H1 (cell line): ENCODE data around the gene TYRO3. TPM values are rescaled to one million over a fixed set of nuclear protein-coding genes. Genes with fewer than 3 reads are reported as not detected.

ENCODE experiments used
- CTCF ChIA-PET: fragments of 300-600 bp; sonication (Branson Sonifier 250); formaldehyde crosslinking; loops from one replicate; lab custom pipeline; 2021; ENCODE audit not compliant: partially characterized antibody; lab: Charles Lee
- POLR2A ChIA-PET: fragments of 300-600 bp; sonication (Branson Sonifier 250); formaldehyde crosslinking; loops from one replicate; lab custom pipeline; 2021; ENCODE audit warnings: inconsistent platforms; ENCODE audit not compliant: partially characterized antibody; lab: Charles Lee
- DNase-seq, 2 experiments: peaks; one replicate each; pipeline versions ENCODE4 v3.0.0 to v3.0.0-alpha.2; 2010 to 2022; ENCODE audit warnings: low spot score in 2 of 2, low read depth in 1 of 2, mixed read lengths in 1 of 2
- FAIRE-seq: peaks from 2 replicates; lab custom pipeline; 2011; peaks lifted over from hg19 to GRCh38; lab: Jason Lieb, UNC
- H2AFZ ChIP-seq: 2 replicates; pipeline ENCODE4 v1.8.1; 2012; ENCODE audit warnings: low read length, inconsistent platforms
- H2AK5ac ChIP-seq: 2 replicates; pipeline ENCODE4 v1.6.1; 2013; ENCODE audit warnings: low read depth, low read length
- H2BK120ac ChIP-seq: replicated peaks from 2 replicates; pipeline ENCODE3; 2013; ENCODE audit warnings: low read depth, low read length, inconsistent platforms
- H2BK12ac ChIP-seq: 2 replicates; pipeline ENCODE4 v1.6.1; 2013; ENCODE audit warnings: low read depth, low read length
- H2BK15ac ChIP-seq: 2 replicates; pipeline ENCODE4 v1.6.1; 2013; ENCODE audit warnings: low read length
- H2BK20ac ChIP-seq: 2 replicates; pipeline ENCODE4 v1.6.1; 2013; ENCODE audit warnings: low read length
- H2BK5ac ChIP-seq: 2 replicates; pipeline ENCODE4 v1.6.1; 2013; ENCODE audit warnings: low read depth, low read length
- H3K14ac ChIP-seq: 2 replicates; pipeline ENCODE4 v1.6.1; 2013; ENCODE audit warnings: inconsistent platforms; ENCODE audit not compliant: insufficient read length
- H3K18ac ChIP-seq: 2 replicates; pipeline ENCODE4 v1.6.1; 2013; ENCODE audit warnings: low read length; ENCODE audit errors: extremely low read depth
- H3K23ac ChIP-seq: 2 replicates; pipeline ENCODE4 v1.6.1; 2013; ENCODE audit warnings: inconsistent platforms; ENCODE audit not compliant: insufficient read length
- H3K23me2 ChIP-seq: 2 replicates; pipeline ENCODE4 v1.6.1; 2013; ENCODE audit warnings: low read depth, low read length
- H3K27ac ChIP-seq: 2 replicates; pipeline ENCODE4 v1.6.1; 2011; ENCODE audit warnings: low read depth, low read length, inconsistent platforms
- H3K27me3 ChIP-seq, 4 experiments: replicated peaks in 1 of 4; 1 replicate in 1 of 4; 2 replicates in 3 of 4; pipeline versions ENCODE4 v1.6.1 to v1.8.1; 2011 to 2013; ENCODE audit warnings: low read length in 3 of 4, mild to moderate bottlenecking in 3 of 4, inconsistent platforms in 2 of 4, mixed read lengths in 2 of 4, moderate library complexity in 1 of 4; ENCODE audit not compliant: control insufficient read depth in 3 of 4, insufficient read depth in 3 of 4; ENCODE audit errors: extremely low read depth in 1 of 4
- H3K36me3 ChIP-seq, 4 experiments: 2 replicates each; pipeline versions ENCODE4 v1.6.1 to v1.8.1; 2011 to 2013; ENCODE audit warnings: mild to moderate bottlenecking in 4 of 4, low read length in 3 of 4, moderate library complexity in 2 of 4, control low read depth in 1 of 4, inconsistent platforms in 1 of 4; ENCODE audit not compliant: insufficient read depth in 4 of 4, control insufficient read depth in 2 of 4
- H3K4ac ChIP-seq: replicated peaks from 2 replicates; pipeline ENCODE3; 2013; ENCODE audit warnings: low read length, low read depth, mixed read lengths, inconsistent platforms; ENCODE audit not compliant: insufficient read length
- H3K4me1 ChIP-seq, 4 experiments: replicated peaks in 1 of 4; 1 replicate in 1 of 4; 2 replicates in 3 of 4; pipeline versions ENCODE4 v1.6.1 to v1.8.1; 2011 to 2013; ENCODE audit warnings: low read length in 3 of 4, inconsistent platforms in 2 of 4, mixed read lengths in 1 of 4; ENCODE audit not compliant: insufficient read depth in 4 of 4, control insufficient read depth in 3 of 4
- H3K4me2 ChIP-seq, 2 experiments: 2 replicates each; pipeline versions ENCODE4 v1.6.1 to v1.8.1; 2011 to 2013; ENCODE audit warnings: low read depth in 2 of 2, low read length in 2 of 2, control low read depth in 1 of 2, inconsistent platforms in 1 of 2, mild to moderate bottlenecking in 1 of 2; ENCODE audit not compliant: insufficient read depth in 1 of 2
- H3K4me3 ChIP-seq, 4 experiments: fragments of 200-600, 300-600 bp in 1 of 4; sonication (generic), shearing (Covaris generic), sonication (Bioruptor Twin) in 1 of 4; 2 replicates each; pipeline versions ENCODE4 v1.5.1 to v1.8.1; 2011 to 2016; ENCODE audit warnings: low read length in 4 of 4, low read depth in 3 of 4, control low read depth in 2 of 4, inconsistent platforms in 2 of 4, mild to moderate bottlenecking in 2 of 4, mixed read lengths in 1 of 4, moderate library complexity in 1 of 4; ENCODE audit not compliant: insufficient read depth in 2 of 4; ENCODE audit errors: extremely low read depth in 1 of 4
- H3K56ac ChIP-seq: replicated peaks from 2 replicates; pipeline ENCODE3; 2013; ENCODE audit warnings: low read depth, mild to moderate bottlenecking, mixed read lengths, low read length, inconsistent platforms; ENCODE audit not compliant: insufficient read length
- H3K79me1 ChIP-seq: 2 replicates; pipeline ENCODE4 v1.6.1; 2013; ENCODE audit warnings: low read depth, low read length, control low read depth
- H3K79me2 ChIP-seq, 2 experiments: 2 replicates each; pipeline versions ENCODE4 v1.6.1 to v1.8.1; 2012 to 2013; ENCODE audit warnings: low read length in 2 of 2, mild to moderate bottlenecking in 2 of 2, inconsistent platforms in 1 of 2; ENCODE audit not compliant: insufficient read depth in 2 of 2, control insufficient read depth in 1 of 2
- H3K9ac ChIP-seq, 4 experiments: replicated peaks in 1 of 4; 1 replicate in 1 of 4; 2 replicates in 3 of 4; pipeline versions ENCODE4 v1.6.1 to v1.8.1; 2011 to 2013; ENCODE audit warnings: low read depth in 3 of 4, low read length in 3 of 4, control low read depth in 2 of 4, mild to moderate bottlenecking in 2 of 4, moderate library complexity in 2 of 4, inconsistent platforms in 1 of 4; ENCODE audit errors: extremely low read depth in 1 of 4
- H3K9me3 ChIP-seq, 2 experiments: 2 replicates each; pipeline versions ENCODE4 v1.6.1 to v1.8.1; 2012 to 2013; ENCODE audit warnings: mild to moderate bottlenecking in 2 of 2, moderate library complexity in 2 of 2, control low read depth in 1 of 2, inconsistent platforms in 1 of 2, low read depth in 1 of 2, low read length in 1 of 2, mixed read lengths in 1 of 2; ENCODE audit not compliant: insufficient read depth in 2 of 2
- H4K20me1 ChIP-seq, 2 experiments: replicated peaks in 1 of 2; 2 replicates each; pipeline versions ENCODE3 to v1.8.1; 2011 to 2013; ENCODE audit warnings: inconsistent platforms in 2 of 2, low read length in 2 of 2, mild to moderate bottlenecking in 1 of 2; ENCODE audit not compliant: insufficient read depth in 2 of 2, control insufficient read depth in 1 of 2
- H4K5ac ChIP-seq: 2 replicates; pipeline ENCODE4 v1.6.1; 2013; ENCODE audit warnings: low read length, low read depth, mixed read lengths, inconsistent platforms; ENCODE audit not compliant: insufficient read length
- H4K8ac ChIP-seq: 2 replicates; pipeline ENCODE4 v1.8.0; 2013; ENCODE audit warnings: mild to moderate bottlenecking, moderate library complexity, low read length, inconsistent platforms; ENCODE audit not compliant: insufficient read depth; ENCODE audit errors: extremely low read depth
- H4K91ac ChIP-seq: replicated peaks from 2 replicates; pipeline ENCODE3; 2013; ENCODE audit warnings: low read length, mixed read lengths, inconsistent platforms; ENCODE audit not compliant: insufficient read length
- EP300 ChIP-seq, 2 experiments: IDR thresholded peaks; 1 replicate in 1 of 2; 2 replicates in 1 of 2; pipeline ENCODE4 v1.6.1; 2011 to 2012; ENCODE audit warnings: low read depth in 2 of 2, low read length in 2 of 2, mild to moderate bottlenecking in 2 of 2, borderline replicate concordance in 1 of 2, inconsistent platforms in 1 of 2, moderate library complexity in 1 of 2
- KDM4A ChIP-seq: IDR thresholded peaks from one replicate; pipeline ENCODE4 v1.7.1; 2012; ENCODE audit warnings: low read depth, mild to moderate bottlenecking, moderate library complexity, low read length, inconsistent platforms; ENCODE audit not compliant: severe bottlenecking
- KDM5A ChIP-seq: fragments of 200-600 bp; IDR thresholded peaks from 2 replicates; pipeline ENCODE4 v1.7.1; 2012; ENCODE audit warnings: mild to moderate bottlenecking, low read length, inconsistent platforms, mixed read lengths
- MAFK ChIP-seq: IDR thresholded peaks from 2 replicates; pipeline ENCODE4 v1.6.1; 2012; ENCODE audit warnings: low read depth, mild to moderate bottlenecking, improper control_type of control experiment, low read length
- NANOG ChIP-seq: IDR thresholded peaks from 2 replicates; pipeline ENCODE4 v1.6.1; 2011; ENCODE audit warnings: low read length, low read depth, mild to moderate bottlenecking, inconsistent platforms; ENCODE audit not compliant: insufficient read depth, poor library complexity, severe bottlenecking
- PHF8 ChIP-seq: fragments of 200-600 bp; sonication (generic); conservative IDR thresholded peaks from 2 replicates; pipeline ENCODE4 v1.7.1; 2012; ENCODE audit warnings: low read depth, mild to moderate bottlenecking, inconsistent platforms, low read length, moderate library complexity
- POLR2AphosphoS5 ChIP-seq: IDR thresholded peaks from 2 replicates; pipeline ENCODE4 v1.6.1; 2011; ENCODE audit warnings: low read depth, low read length
- SP2 ChIP-seq: IDR thresholded peaks from 2 replicates; pipeline ENCODE4 v1.6.1; 2012; ENCODE audit warnings: mild to moderate bottlenecking, low read length, inconsistent platforms
- TEAD4 ChIP-seq: IDR thresholded peaks from 2 replicates; pipeline ENCODE4 v1.6.1; 2012; ENCODE audit warnings: low read depth, low read length, inconsistent platforms, mixed read lengths
- WGBS, 2 experiments: shearing (Covaris generic) in 1 of 2; methylation state at CpG; one replicate each; pipeline versions ENCODE4 v1.1.6 to v1.1.7; 2013 to 2015; ENCODE audit warnings: low lambda C conversion rate in 2 of 2, mixed read lengths in 2 of 2, inconsistent platforms in 1 of 2, low coverage in 1 of 2, missing lambda C conversion rate in 1 of 2; ENCODE audit not compliant: insufficient replicate concordance in 2 of 2, insufficient coverage in 1 of 2, insufficient read length in 1 of 2; ENCODE audit errors: extremely low coverage in 1 of 2, missing lambda C conversion rate in 1 of 2; 5-methylcytosine and 5-hydroxymethylcytosine counted together
- polyA plus RNA-seq, 7 experiments: library from polyadenylated mRNA; depleted of rRNA in 3 of 7; stranded (reverse) in 5 of 7; unstranded in 2 of 7; fragments of >200 nt in 5 of 7; fragments of 200-250 nt in 2 of 7; gene quantifications; 1 replicate in 5 of 7; 2 replicates in 1 of 7; 4 replicates in 1 of 7; pipeline versions ENCODE4 v1.2.1 to v1.2.3, GENCODE V29; 2011 to 2013; ENCODE audit warnings: missing spikeins in 2 of 7, mixed read lengths in 2 of 7
- total RNA-seq: library from RNA; stranded (reverse); fragmentation: NEBNext Ultra II Directional; extraction: Animal tissue kit (Norgen Biotek cat#: 25700); gene quantifications from 2 replicates; pipeline ENCODE4 v1.2.1, GENCODE V29; 2021
- TF ChIP-seq, protein P1 (sequence below): IDR thresholded peaks from 2 replicates; pipeline ENCODE4 v1.6.1; 2012; ENCODE audit warnings: low read length, inconsistent platforms
- TF ChIP-seq, protein P2 (sequence below): IDR thresholded peaks from 2 replicates; pipeline ENCODE4 v1.6.1; 2012; ENCODE audit warnings: inconsistent platforms

Gene TYRO3
- total and polyA plus RNA-seq, 2 of the 8 experiments (the other 6 are each of a cell fraction or from before 2014, with no cell fraction given): 82.7 to 98.8 TPM

DNA sequence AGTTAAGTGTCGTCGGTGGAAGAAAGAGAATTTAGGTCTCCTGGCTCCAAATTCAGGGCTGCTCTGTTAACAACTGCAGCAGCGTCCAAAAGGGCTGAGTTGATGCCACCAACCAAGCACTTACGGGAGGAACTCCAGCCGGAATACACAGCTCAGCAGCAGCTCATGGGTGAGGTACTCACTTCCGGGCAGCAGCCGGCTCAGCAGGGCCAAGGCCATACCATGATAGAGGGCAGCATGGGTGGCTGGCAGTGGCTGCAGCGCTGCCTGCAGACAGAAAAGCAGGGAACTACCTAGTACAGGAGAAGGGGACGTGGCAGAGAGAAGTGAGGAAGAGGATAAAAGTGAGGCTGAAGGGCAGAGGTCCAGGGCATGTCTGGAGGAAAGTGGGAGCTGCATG is 37.4 kb upstream of the TYRO3 start:
- Histone ChIP-seq H3K4me3 (no peak overlapping the region), H3K18ac (no peak overlapping the region), H4K5ac (no peak overlapping the region), H3K4ac (no peak overlapping the region), H3K23me2 (no peaks in the 10 kb centered on the region), H3K36me3 (peaks cover 1 to 41% (median 16%) of the 10 kb centered on the region in 4 experiments; a peak in 7 of 8 replicates), H3K27ac (no peak overlapping the region), H2AK5ac (no peak overlapping the region), H3K9ac (no peak overlapping the region), H3K56ac (no peak overlapping the region), H2BK20ac (no peak overlapping the region), H3K14ac (no peak overlapping the region), H3K27me3 (no peaks in the 10 kb centered on the region), H4K91ac (no peak overlapping the region), H2BK15ac (no peak overlapping the region), H2AFZ (no peak overlapping the region), H4K8ac (no peak overlapping the region), H2BK5ac (no peak overlapping the region), H2BK12ac (no peak overlapping the region), H3K9me3 (no peaks in the 10 kb centered on the region; a peak in 1 of 4 replicates), H3K23ac (no peak overlapping the region), H4K20me1 (peaks cover 3% of the 10 kb centered on the region in 2 experiments), H3K4me1 (no peaks in the 10 kb centered on the region), H3K79me2 (no peaks in the 10 kb centered on the region), H2BK120ac (no peak overlapping the region), H3K79me1 (no peaks in the 10 kb centered on the region), H3K4me2 (no peak overlapping the region)
- ChIA-PET POLR2A (interaction anchor here (0.6 to 3.1 kb wide), 4 partner anchors 9 to 327 kb away, joined by 3 to 19 read pairs (median 4); partner anchors contain the start of gene LTK), CTCF (interaction anchor here (1.4 to 3.8 kb wide), 2 partner anchors 40 to 56 kb away, joined by 3 to 10 read pairs; no protein-coding TSS in a partner anchor)
- 90% methylated on average over 9 of the region's 9 CpGs; no CpG with 5 or more reads in 1 of the 2 experiments for WGBS, 2 experiments
- FAIRE-seq (no peak), DNase-seq (no peak)
- TF ChIP-seq, protein P1, sequence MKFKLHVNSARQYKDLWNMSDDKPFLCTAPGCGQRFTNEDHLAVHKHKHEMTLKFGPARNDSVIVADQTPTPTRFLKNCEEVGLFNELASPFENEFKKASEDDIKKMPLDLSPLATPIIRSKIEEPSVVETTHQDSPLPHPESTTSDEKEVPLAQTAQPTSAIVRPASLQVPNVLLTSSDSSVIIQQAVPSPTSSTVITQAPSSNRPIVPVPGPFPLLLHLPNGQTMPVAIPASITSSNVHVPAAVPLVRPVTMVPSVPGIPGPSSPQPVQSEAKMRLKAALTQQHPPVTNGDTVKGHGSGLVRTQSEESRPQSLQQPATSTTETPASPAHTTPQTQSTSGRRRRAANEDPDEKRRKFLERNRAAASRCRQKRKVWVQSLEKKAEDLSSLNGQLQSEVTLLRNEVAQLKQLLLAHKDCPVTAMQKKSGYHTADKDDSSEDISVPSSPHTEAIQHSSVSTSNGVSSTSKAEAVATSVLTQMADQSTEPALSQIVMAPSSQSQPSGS: no peak
- TF ChIP-seq KDM4A (no peak), KDM5A (no peak), POLR2AphosphoS5 (no peak), SP2 (no peak), PHF8 (no peak), MAFK (no peak), EP300 (IDR thresholded peaks at IDR 0.05; ENCODE audit: borderline replicate concordance in 1 of 2, low read depth in 2 of 2, low read length in 2 of 2) (no peak), TEAD4 (no peak), NANOG (no peak)
- TF ChIP-seq, protein P2, sequence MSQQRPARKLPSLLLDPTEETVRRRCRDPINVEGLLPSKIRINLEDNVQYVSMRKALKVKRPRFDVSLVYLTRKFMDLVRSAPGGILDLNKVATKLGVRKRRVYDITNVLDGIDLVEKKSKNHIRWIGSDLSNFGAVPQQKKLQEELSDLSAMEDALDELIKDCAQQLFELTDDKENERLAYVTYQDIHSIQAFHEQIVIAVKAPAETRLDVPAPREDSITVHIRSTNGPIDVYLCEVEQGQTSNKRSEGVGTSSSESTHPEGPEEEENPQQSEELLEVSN: no peak
